Putamen (tissue), 1 donor: Measurements from ENCODE around the gene GALNT7.

Experiments
- DNase-seq: peaks from one replicate; pipeline ENCODE4 v3.0.0-alpha.2; 2016; ENCODE audit warnings: low spot score

GALNT7 gene

DNA sequence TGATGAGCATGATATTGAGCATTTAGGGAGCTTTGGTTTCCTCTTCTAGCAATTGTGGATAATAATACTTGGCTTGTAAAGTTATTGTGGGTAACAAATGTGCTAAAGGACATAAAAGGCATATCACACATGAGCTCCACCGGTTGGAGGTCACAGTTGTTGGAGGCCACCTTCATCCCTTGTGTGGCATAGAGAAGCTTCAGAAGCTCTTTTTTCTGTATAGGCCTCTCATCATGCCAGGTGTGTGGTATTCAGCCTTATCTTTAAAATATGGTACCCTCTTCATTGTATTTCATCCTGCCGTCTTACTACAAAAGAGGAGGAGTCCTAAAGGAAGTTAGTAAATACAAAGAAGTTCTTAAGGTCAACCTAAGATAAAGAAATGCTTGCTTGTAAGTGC lies 99.1 kb downstream of the GALNT7 start:
- no peak for DNase-seq

DNA sequence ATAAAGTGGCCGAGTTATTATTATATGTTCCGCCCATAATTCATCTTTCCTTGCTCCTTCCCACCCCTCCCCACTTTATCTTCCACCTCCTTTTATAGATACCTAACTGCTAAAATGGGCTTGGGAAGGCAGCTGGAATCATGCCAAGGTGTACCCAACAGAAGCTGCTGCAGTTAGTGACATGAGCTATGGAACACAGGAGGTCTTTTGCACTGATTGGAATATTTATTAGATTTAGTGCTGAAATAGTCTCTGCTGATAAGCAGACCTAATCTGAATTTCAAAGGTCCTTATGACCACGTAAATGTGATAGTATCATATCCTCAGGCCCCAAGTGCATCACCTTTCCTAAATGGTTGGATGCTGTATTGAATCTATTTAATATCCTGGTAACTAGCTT lies 100.7 kb downstream of the GALNT7 start:
- peak; percentile 31 for DNase-seq

DNA sequence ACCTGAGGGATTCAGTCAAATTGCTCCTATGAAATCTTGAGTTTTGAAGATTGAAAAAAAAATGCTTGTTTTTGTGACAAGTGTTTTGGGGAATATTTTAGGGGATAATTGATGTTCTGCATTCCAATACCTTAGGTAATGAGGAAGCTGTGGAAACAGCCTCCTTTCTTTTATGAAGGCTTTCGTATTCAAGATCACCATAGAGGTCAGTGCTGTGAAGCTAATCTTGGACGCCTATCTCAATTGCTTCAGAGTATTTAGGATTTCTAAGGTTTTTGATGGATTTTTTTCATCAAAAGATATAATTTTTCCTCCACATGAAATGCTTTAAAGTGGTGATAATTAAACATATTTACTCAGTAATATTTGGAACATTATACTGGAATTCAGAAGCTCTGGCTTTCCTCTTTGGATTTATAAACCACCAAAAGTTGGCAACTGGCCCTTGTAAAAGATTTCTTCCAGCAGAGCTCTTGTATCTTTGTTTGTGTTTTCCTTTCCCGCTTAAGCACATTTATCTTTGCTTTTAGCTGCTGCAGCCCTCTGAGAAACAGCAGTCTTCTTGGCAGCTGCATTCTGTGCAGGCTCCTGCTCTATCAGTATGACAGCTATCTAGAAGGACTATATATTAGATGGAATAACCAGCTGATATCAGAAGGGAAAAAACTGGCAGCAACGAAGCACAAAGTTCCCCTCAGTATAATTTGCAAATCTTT lies 101.9 kb downstream of the GALNT7 start:
- DNase-seq, result no peak

DNA sequence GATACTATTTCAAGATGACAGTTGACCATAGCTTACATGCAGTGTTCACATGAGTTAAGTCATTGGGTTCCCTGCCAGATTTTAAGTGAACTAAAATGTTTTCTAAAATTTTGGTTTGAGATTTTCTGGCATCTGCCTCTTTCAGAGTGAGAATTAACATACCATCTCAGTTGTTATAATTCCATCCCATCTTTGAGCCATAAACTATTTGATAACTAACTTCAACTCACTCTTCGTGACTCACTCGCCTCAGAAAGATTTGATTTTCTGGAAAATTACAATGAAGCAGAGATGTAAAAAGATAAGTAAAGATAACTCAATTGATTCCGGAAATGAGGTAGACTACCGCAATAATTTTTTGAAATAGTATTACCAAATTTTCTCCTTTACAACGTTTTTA lies 103.7 kb downstream of the GALNT7 start:
- no peak for DNase-seq

DNA sequence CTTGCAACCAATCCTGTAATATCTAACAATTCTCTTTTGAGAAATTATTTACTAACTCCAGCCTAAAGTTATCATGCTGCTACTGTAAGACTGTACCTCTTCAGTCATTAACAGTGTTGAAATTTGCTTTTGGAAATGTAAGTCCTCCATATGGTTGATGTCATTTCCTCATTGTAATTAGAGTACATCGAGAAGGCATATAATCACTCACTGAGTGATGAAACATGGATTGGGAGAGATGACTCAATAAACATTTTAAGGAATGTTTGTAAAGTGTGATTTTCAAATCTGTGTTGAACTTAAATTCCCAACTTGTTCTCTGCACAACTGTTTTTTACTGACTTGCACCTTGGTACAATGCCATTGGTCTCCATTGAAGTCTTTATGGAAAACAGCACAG lies 104.4 kb downstream of the GALNT7 start:
- no peak for DNase-seq

DNA sequence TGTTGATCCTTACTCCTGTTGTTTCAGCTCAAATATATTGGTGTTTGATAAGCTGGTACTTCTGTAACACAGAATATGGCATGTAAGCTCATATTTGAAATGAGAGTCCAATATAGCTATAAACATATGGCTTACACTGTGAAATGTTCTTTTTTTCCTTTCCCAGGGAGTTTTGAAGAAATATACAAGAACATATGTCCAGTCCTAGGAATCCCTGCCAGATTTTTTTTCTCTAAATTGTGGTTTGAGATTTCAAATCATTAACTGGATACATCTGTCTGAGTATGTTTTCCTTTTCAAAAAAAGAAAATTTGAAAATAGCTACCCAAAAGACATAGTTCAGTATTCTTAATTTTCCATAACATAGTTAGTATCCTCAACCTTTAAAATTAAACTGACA lies 105.3 kb downstream of the GALNT7 start:
- no peak for DNase-seq

DNA sequence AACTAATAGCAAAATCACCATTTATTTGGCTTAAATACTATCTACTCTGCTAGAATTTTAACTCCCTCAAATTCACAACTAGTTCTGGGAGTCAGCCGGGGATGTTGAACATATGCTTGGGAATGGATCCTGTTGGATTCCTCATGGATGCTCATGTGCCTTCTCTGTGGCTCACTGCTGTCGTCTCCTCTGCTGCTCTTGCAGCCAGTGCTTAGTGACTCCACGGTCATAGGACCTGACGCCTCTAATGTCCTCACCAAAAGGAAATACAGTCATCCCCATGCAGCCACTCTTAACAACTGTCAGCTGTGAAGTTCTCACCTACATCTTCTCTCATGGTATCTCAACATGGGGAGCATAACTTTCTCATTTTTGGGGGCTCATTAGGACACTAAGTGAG lies 106.1 kb downstream of the GALNT7 start:
- no peak for DNase-seq

DNA sequence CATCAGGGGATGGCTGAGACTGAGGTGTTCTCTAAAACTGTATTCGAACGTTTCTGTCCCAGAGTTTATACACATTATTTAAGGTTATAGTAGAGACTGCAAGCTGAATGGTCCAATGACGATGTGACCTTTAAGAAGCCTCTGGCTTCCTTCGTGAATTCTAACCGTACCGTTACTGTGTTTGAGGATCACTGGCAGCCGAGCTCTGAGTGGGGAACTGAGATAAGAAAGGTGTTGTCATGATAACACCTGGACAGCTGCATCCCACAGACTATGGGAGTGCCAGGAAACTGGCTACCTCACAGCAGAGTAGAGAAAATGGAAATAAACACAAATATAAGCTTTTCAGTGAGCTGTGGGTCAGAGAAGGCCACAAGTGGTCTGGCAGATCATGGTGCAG lies 106.5 kb downstream of the GALNT7 start:
- DNase-seq, result no peak

DNA sequence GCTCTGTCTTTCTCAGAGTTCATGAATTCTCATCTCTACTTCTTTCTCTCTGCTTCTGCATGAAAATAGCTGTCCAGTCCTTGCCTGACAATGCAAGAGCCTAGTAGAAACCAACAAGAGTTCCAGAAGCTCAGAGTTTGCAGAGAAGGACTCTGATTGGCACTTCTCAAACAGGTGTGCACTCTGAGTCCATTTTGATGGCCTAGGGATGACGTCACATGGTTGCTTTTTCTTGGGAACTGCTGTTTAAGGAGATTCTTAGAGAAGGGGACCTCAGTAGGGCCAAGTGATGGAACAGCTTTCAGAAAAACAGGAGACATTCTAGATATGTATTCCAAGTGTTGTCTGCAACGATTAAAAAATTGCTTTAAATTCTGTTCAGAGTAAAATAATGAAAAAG lies 108.7 kb downstream of the GALNT7 start:
- DNase-seq, result no peak

DNA sequence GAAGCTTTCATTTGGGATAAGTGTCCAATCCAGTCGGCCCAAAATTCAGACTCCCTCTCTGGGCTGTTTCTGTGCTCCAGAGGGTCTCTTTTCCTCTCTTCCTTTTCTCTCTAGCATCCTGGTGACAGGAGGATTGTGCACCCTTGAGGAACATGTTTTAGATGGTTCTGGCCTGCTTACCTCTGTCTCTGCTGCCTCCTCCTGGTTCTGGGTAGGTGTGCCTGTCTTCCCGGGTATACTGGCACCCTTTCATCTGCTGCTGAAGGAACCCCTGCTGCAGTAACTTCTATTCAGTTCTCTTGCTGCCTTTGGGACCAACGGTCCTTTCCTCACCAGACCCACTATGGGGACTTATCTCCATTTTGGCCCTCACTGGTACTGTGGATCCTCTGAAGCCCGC lies 112.4 kb downstream of the GALNT7 start:
- no peak for DNase-seq

DNA sequence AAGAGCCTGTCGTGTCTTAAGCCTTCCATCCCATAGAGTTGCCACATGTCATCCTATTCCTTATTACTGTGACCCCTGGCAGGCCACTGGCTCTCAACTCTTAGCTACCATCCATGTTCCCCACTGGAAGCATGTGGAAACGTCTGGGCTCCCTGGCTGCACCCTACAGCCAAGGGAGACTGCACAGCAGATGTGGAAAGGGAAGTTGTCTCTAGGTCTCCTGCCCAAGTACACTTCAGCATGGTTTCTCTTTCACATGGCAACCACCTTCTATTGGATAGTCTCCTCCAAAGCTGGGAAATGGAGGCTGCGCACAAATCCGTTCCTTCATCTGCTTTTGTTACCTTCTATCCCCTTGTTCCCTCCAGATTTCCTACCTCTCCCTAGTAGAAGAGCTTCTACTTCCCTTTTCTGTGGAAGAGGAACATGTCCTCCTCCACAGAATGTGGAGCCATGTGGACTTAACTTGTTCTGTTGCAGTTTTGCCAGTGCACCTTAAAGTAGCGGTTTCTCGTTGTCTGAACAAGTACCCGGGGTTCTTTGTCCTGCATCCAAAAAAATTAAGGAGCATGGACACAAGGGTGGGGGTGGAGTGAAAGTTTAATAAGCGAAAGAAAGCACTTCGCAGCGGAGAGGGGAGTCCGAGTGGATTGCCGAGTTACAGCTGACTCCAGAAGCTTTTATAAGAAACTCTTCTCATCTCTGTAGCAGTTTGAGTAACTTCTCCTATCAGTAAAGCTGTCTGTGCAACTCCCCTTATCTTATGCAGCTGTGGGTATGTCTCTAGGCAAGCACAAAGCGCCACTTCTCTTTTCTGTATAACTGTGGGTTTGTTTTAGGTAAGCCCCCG lies 113.0 kb downstream of the GALNT7 start:
- no peak for DNase-seq

DNA sequence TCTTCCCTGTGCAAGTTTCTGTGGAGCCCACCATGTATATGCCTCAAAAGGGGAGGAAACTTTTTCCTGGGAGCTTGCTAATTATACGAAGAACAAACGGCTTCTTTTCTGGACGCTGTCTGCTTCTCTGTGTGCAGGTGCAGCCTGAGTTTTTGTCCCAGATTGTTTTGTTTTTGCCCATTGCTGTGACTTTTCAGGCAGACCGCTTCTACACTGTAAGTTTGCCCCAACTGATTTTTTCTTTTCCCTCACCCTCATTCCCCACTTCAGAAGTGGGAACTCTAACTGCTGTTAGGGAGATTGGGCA lies 113.6 kb downstream of the GALNT7 start:
- DNase-seq, result no peak

DNA sequence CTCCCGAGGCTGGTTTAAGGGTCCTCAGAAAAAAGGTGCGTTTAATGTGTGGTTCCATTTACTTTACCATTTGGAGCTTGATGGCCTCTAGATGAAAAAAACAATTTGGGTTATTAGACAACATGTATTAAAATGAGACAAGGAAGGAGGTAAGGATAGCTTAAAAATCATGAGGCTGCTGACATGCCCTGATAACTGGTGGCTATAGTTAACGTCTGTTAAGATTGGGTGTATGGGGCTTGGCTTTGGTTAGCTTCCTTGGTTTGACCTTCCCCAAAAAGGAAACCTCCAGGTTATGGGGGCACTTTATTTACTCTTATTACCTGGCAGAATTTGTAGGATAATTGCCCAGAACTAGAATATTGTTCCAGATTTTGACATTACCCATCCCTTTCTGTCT lies 114.0 kb downstream of the GALNT7 start:
- DNase-seq, result no peak

DNA sequence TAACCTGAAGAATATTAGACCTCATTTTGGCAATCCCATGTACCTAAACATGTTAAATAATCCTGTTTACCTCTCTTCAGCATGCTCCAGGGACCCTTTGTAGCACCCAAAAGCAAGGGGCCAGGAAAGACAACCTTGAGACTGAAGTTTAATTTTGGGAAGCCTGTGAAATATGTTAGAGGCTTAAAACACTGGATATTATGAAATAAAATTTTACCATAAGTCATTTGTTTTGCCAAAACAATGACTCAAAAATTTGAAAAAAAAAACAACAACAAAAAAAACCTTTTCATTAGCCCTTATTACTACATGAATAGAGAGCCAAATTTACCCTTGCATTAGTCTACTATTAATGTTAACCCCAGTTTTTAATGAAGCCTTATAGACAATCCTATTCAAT lies 115.9 kb downstream of the GALNT7 start:
- no peak for DNase-seq

DNA sequence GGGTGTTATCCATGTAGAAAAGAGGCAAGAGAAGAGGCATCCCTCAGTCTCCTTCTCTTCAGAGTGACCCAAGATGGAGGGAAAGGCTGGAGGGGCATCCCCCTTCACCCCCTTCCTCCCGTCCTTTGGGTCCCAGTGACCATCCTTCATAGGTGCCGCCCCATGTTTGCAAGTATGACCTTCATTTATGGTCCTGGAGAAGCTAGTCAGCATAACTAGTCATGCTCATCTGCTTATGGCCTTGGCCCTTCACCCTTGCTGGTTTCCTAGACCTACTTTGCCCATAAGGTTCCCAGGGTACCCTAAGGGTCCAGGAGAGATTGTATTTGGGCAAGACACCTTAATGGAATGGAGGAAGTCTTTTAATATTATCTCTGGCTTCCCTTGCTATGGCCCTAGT lies 118.9 kb downstream of the GALNT7 start:
- no peak for DNase-seq

DNA sequence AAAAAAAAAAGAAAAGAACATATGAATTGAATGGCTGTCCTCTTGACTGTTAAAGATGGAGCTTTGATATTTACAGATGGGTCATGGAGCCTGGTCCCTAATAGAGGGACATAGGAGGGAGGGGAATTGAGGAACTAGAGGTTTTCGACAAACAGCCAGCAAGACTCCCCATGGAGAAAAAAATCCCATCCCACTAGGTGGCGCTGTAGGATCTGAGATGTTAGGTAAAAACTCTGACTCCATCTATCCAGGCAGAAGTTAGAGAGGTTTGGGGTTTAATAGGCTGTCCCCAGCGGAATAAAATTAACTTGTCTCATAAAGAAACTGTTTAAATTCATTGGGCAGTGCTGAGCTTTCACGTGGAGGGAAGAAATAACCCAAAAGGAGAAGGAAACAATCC lies 119.7 kb downstream of the GALNT7 start:
- DNase-seq, result peak; percentile 41

DNA sequence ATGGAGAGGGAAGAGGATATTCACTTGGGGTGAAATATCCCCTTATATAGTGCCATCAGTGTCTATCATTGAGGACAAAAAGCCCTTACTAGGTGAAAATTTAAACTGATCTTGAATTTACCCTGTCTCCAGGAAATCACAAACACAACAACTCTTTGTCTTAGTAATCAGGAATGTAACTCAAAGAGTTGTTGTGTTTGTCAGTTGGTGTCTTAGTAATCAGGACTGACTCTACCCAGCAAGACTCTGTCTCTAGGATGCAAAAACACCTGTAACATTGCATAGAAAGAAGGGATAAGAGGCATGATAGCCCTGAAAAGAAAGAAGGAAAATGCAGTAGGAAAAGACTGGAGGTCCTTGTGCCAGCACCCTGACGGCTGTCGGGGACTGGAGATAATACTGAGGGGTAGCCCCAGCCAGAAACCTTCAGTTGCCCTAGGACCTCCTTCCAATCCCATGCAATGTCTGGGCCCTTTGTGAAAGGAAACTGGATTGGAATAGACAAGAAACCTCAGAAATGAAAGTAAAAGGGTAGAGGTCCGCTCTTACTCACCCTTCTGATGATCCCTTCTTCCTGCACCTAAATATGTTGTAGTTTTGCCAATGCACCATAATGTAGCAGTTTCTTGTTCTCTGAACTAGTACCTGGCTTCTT lies 120.2 kb downstream of the GALNT7 start:
- no peak for DNase-seq

DNA sequence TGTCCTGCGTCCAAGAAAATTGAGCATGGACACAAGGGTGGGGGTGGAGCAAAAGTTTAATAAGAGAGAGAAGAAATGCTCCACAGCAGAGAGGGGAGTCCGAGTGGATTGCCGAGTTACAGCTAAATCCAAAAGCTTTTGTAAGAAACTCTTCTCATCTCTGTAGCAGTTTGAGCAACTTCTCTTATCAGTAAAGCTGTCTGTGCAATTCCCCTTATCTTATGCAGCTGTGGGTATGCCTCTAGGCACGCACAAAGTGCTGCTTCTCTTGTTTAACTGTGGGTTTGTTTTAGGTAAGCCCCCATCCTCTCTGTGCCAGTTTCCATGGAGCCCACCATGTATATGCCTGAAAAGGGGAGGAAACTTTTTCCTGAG lies 120.7 kb downstream of the GALNT7 start:
- no peak for DNase-seq

DNA sequence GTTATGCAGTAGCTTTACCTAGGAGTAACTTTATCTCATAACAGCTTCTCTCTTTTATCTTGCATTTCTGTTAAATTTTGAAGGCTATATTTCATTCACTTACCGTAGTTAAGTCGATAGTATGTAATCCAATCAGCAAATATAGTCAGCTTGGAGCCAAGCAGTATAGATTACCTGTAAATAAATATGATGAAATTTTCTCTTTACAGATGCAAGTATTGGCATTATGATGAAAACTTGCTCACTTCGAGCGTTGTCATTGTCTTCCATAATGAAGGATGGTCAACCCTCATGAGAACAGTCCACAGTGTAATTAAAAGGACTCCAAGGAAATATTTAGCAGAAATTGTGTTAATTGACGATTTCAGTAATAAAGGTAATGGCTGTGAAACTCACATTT lies 123.3 kb downstream of the GALNT7 start:
- no peak for DNase-seq

DNA sequence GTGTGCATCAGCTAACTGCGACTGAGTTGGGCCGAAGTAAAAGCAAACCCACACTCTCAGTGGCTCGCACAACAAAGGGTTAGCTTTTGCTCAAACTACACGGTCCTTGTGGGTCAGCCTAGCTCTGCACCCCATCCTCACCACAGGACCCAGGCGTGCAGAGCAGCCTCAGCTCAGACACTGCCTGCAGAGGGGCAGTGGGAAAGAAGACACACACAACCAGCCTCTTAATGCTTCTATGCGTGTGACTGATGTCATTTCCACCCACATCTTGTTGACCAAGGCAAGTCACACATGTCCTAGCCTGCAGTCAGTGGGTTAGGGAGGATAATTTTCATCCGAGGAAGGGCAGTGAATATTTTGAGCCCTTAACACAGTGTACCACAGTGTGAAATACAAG lies 125.1 kb downstream of the GALNT7 start:
- no peak for DNase-seq

DNA sequence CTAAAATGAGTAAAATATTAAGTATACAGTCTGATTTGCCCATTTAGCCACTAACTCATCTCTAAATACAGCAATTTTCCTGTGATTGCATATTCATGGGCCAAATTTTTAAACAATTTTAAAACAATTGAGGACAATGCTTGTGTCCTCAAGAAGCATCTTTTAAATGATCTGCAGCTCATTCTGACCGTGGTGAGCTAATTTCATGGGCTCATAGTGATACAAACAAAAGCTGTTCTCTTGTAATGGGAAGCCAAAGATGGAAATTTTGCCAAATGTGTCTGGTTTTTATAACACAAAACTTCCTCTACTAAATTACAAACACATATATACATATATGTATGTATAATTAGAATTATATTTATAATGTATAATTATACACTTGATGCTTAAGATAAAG lies 125.8 kb downstream of the GALNT7 start:
- no peak for DNase-seq

DNA sequence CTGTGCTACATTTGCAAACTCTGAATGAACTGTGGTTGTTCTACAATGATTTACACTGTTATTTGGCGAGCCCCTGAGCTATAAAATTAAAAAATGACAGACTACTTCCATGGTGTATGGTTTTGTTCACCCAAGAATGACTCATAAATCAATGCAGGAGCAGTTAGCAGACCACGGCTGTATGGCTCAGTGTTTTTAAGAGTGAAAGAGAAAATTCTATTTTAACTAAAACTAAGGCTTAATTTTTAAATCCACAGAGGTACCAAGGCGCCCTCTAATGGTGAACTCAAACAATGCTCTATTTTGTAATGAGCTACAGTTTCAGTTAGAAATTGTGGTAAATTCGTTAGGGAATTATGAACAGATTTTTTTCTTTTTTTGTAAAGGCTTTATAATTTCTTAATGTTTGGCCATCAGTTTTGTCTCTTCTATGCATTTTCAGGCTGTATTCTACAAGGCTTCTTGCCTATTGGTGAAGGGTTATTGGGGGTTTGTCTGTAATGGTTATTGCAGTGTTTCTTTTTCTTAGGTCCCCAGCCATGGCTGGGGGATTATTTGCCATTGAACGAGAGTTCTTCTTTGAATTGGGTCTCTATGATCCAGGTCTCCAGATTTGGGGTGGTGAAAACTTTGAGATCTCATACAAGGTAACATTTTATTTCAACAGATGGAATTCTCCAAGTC lies 133.0 kb downstream of the GALNT7 start:
- DNase-seq, result peak; percentile 14

DNA sequence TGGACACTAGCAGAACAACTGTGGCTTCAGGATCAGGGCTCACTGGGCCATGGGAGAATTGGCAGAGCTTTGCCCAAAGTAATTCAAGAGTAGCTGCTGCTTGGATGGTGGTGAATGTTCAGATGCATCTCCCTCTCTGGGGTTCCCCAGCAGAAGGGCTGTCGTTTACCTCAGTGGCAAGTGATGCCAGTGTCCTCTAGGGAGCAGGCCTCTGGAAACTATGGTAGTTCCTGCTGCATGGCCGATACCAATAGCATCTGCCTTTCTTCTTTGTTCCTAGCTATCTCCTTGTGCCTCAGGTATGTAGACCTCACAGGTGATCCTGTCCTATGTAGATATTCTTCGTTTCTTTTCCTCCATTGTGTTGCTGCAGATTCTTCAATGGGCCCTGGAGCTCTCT lies 139.2 kb downstream of the GALNT7 start:
- no peak for DNase-seq
